HG02870 (cell line): ENCODE results near the gene DPH5.
"Not testable (repeated sequence)": the region's sequence is repeated elsewhere in the genome, so short reads cannot be mapped to it uniquely, and the experiment has no call there.

Experiments used
- ATAC-seq: cut with Tn5 transposase; IDR thresholded peaks from one replicate; pipeline ENCODE4 v1.9.1; 2021; ENCODE audit warnings: mild to moderate bottlenecking, moderate library complexity; ENCODE audit not compliant: unreplicated experiment

Gene DPH5

GRCh38 chr1:100989306-100990077 lies 36.1 kb downstream of the DPH5 start:
- no peak for ATAC-seq

- no peak for ATAC-seq
Measured at GRCh38 chr1:100988121-100988520, 37.5 kb downstream of the DPH5 start.

- no peak for ATAC-seq
Measured at GRCh38 chr1:100982793-100983192, 42.8 kb downstream of the DPH5 start.

GRCh38 chr1:100979631-100980030 lies 46.0 kb downstream of the DPH5 start:
- no peak for ATAC-seq

- ATAC-seq: no peak
Measured at GRCh38 chr1:100976936-100977335, 48.6 kb downstream of the DPH5 start.

- no peak for ATAC-seq
Measured at GRCh38 chr1:100972185-100972584, 53.4 kb downstream of the DPH5 start.

GRCh38 chr1:100971021-100971420 lies 54.6 kb downstream of the DPH5 start:
- no peak for ATAC-seq

- ATAC-seq: no peak
Measured at GRCh38 chr1:100969327-100969726, 56.3 kb downstream of the DPH5 start.

- no peak for ATAC-seq
Measured at GRCh38 chr1:100968621-100969020, 57.0 kb downstream of the DPH5 start.

GRCh38 chr1:100960098-100960497 lies 65.5 kb downstream of the DPH5 start:
- ATAC-seq: no peak

- no peak for ATAC-seq
Measured at GRCh38 chr1:100959502-100960060, 66.0 kb downstream of the DPH5 start.

GRCh38 chr1:100955322-100955721 lies 70.3 kb downstream of the DPH5 start:
- ATAC-seq: no peak

- ATAC-seq: no peak
Measured at GRCh38 chr1:100953960-100954730, 71.4 kb downstream of the DPH5 start.

- not testable (repeated sequence) for ATAC-seq
Measured at GRCh38 chr1:100952970-100953369, 72.6 kb downstream of the DPH5 start.

GRCh38 chr1:100952104-100952745 lies 73.4 kb downstream of the DPH5 start:
- no peak for ATAC-seq

- ATAC-seq: no peak
Measured at GRCh38 chr1:100950781-100951180, 74.8 kb downstream of the DPH5 start.

- no peak for ATAC-seq
Measured at GRCh38 chr1:100950337-100950736, 75.2 kb downstream of the DPH5 start.

- peak; percentile 85 for ATAC-seq
Measured at GRCh38 chr1:100949515-100950158, 75.9 kb downstream of the DPH5 start.

GRCh38 chr1:100948721-100949405 lies 76.7 kb downstream of the DPH5 start:
- not testable (repeated sequence) for ATAC-seq

GRCh38 chr1:100947816-100948215 lies 77.8 kb downstream of the DPH5 start:
- not testable (repeated sequence) for ATAC-seq
